22Rv1 (cell line): ENCODE measurements around the gene KCTD21.

ENCODE experiments used
- ZFX ChIP-seq: fragments of 450-650 bp; IDR thresholded peaks from 2 replicates; pipeline ENCODE4 v1.6.1; 2017; ENCODE audit warnings: antibody characterized with exemption, borderline replicate concordance
- TF ChIP-seq, protein P1 (sequence below): fragments of 450-650 bp; IDR thresholded peaks from 2 replicates; pipeline ENCODE4 v1.5.1; 2017; ENCODE audit warnings: mild to moderate bottlenecking

DNA sequence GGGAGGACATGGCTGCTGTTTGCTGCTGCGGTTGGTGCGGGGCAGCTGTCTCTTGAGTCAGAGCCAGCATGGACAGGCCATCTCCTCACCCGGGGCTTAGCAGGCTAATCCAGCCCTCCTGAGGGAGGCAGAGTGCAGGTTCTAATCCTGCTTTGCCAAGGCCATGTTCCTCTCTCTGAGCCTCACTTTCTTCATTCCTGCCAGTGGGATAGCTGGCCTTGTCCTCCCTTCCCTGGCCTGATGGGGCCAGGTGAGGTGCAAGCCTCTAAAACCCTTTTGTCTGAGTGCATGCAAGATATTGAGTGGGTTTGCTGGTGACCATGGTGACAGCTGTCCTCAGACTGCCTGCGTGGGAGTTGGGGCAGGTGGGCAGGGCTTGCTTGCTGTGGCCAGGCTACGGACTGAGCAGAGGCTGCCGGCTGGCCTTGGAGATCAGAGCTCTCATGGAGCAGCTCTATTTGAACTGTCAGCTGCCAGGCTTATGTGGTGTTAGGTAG lies 3.8 kb upstream of the KCTD21 start:
- TF ChIP-seq, protein P1, sequence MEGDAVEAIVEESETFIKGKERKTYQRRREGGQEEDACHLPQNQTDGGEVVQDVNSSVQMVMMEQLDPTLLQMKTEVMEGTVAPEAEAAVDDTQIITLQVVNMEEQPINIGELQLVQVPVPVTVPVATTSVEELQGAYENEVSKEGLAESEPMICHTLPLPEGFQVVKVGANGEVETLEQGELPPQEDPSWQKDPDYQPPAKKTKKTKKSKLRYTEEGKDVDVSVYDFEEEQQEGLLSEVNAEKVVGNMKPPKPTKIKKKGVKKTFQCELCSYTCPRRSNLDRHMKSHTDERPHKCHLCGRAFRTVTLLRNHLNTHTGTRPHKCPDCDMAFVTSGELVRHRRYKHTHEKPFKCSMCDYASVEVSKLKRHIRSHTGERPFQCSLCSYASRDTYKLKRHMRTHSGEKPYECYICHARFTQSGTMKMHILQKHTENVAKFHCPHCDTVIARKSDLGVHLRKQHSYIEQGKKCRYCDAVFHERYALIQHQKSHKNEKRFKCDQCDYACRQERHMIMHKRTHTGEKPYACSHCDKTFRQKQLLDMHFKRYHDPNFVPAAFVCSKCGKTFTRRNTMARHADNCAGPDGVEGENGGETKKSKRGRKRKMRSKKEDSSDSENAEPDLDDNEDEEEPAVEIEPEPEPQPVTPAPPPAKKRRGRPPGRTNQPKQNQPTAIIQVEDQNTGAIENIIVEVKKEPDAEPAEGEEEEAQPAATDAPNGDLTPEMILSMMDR, result no peak
- no peak for TF ChIP-seq ZFX
